NCI-H460 (cell line): ENCODE data around the gene C13orf46. TPM values are rescaled to one million over a fixed set of nuclear protein-coding genes. Genes with fewer than 3 reads are reported as not detected.
A peak's percentile ranks its signal among the peaks of the same experiment; 100 is the strongest.

Source experiments
- DNase-seq: peaks from one replicate; pipeline ENCODE4 v3.0.0-alpha.2; 2016; ENCODE audit warnings: low read depth; ENCODE audit errors: extremely low read depth
- total RNA-seq: library from RNA; depleted of rRNA; stranded (reverse); fragments of >200 nt; shearing (Covaris generic); gene quantifications from 2 replicates; pipeline ENCODE4 v1.2.3, GENCODE V29; 2014

The C13orf46 gene
- total RNA-seq, 1 experiment from 2014 or later, result not detected

DNA sequence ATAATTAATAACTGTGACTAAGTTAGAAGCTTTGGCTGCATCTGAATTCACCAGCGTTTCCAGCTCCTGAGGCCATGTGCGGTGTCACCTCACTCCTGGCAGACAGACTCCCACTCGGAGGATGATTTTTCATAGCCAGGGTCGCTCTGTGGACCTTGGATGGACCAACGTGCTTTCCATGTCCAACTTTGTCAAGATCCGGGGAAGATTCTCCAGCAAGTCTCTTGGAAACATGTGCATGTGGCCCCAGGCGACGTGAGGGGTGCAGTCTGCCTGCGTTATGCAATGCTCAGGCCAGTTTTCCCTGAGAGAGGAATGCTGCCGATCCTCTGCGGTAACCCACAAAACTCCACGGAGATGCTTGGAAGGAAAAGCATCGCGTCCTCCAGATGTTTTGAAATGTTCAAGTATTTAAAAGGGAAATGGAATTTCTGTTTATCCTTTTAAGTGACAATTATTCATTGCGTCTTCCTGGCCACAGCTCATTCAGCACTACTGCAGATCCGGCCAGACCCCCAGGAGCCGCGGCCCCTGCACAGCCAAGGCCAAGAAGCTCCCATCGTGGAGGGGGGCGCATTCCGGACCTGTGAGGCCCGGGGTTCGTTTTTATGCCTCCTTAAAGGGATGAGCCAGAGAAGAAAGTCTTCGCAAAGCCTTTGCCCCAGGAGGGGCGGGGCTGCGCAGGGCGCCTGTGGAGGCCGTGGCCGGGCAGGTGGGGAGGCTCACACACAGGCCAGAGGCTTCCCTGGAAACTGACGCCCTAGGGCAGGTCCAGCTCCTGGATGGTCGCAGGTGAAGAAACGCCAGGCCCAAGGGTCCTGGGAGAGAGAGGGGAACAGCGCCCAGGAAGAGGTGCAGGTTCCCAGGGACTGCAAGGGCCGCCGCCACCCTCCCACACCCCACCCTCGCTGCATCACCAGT, 46.0 kb downstream of the C13orf46 start:
- DNase-seq, result no peak

DNA sequence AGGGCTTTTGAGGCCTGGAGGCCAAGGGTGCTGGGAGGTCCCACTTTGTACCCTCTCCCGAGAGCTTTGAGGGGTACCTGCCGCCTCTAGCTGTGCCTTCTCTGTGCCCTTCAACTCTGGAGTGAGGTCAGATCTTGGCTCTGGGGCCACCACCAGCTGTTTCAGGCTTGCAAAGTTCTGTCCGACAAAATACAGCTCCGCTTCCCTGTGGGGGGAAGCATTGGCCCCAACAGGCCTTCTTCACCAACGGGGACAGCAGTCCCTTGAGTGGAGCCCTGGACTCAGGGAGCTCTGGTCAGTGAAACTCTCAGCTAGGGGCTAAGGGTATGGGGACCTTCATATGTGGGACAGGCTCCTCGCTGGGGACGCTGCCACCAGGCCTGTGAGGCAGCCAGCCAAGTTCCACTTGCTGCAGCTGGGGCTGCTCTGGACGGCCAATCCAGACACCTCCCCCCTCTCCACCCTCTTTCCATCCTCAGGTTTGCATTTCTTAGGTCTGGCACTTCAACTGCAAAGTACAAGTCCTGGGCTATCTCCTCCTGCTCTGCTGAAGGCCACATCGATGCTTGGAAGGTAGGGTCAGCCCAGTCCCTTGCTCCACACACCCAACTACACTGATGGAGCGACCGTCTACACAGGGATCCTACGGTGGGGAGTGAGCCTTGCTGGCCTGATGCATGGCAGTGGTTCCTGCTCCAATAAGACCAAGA, 46.8 kb downstream of the C13orf46 start:
- DNase-seq, result no peak

GRCh38 chr13:113926301-113926761, 47.5 kb downstream of the C13orf46 start:
- no peak for DNase-seq

DNA sequence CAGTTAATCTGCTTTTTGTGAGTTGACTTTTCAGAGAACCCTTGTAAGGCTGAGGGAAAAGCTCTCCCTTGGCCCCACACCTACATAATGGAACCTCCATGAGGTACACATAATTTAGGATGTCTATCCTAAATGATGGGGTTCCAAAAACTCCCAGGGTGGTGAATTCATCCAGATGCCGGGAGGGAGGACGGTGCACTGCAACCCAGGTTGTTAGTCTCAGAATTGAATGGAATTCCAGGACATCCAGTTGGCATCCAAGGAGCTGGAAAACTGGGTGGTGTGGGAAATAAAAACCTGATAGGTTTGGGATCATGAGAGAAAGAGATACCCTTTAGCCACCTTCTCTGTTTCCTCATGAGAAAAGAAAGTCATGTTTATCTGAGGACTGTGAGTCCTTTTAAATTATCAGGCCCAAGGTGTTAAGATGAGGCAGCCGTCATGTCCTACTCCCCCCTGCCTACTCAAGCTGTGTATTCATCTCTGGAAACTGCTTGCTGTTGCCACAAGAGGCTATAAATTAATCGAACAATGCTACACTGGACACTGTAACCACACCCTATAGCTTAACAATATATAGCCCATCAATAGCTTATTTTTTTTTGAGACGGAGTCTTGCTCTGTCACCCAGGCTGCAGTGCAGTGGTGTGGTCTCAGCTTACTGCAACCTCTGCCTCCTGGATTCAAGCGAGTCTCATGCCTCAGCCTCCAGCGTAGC, 49.5 kb downstream of the C13orf46 start:
- no peak for DNase-seq

DNA sequence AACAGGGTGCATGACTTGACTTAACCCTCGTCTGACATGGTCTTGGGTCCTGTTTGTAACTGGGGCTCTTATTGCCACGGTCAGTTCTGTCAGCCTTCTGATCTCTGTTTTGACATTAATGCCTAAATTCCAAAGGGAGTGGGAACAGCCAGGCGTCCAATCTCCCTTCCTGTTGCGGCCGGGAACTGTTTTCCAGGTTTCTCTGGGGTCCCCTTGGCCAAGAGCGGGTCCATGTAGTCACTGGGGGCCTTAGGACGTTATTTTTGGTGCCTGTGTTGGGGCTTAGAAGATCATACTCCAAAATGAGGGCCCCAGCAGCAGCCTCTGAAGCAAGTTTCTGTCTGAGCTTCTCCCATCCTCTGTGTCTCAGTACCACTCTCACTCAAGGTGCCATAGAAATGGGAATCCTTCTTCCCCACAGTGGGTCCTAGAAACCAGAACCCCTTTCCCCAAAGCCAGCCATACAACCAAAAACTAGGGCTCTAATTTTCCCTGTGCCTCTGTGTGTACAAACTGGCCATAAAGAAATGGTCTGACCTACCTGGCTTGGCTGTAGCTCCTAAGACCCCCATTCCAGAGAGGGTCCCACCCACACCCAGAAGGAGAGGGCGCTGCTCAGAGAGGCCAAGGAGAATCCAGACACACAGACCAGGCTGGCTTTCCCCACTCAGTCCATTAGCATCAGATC, 50.4 kb downstream of the C13orf46 start:
- no peak for DNase-seq

- DNase-seq, result no peak
Observed at GRCh38 chr13:113922412-113923118, 51.3 kb downstream of the C13orf46 start.

DNA sequence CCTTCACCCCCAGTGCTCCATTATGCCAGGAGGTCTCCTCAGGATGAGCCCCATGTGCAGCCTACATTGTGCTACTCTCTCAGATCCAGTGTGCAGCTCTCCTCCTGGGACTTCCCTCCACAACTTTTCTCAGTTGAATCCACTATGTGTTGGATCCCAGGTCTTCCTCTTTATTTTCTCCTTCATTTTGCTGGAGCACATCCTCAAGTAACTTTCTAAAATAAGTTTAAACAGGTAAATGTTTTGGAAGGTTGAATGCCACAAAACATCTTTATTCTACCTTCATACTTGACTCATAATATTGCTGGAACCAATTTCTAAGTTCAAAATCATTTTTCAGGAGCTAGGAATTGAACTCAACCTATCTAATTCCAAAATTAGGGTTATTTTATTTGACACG, 52.1 kb downstream of the C13orf46 start:
- DNase-seq, result no peak

GRCh38 chr13:113920606-113921286, 53.1 kb downstream of the C13orf46 start:
- DNase-seq, result no peak

DNA sequence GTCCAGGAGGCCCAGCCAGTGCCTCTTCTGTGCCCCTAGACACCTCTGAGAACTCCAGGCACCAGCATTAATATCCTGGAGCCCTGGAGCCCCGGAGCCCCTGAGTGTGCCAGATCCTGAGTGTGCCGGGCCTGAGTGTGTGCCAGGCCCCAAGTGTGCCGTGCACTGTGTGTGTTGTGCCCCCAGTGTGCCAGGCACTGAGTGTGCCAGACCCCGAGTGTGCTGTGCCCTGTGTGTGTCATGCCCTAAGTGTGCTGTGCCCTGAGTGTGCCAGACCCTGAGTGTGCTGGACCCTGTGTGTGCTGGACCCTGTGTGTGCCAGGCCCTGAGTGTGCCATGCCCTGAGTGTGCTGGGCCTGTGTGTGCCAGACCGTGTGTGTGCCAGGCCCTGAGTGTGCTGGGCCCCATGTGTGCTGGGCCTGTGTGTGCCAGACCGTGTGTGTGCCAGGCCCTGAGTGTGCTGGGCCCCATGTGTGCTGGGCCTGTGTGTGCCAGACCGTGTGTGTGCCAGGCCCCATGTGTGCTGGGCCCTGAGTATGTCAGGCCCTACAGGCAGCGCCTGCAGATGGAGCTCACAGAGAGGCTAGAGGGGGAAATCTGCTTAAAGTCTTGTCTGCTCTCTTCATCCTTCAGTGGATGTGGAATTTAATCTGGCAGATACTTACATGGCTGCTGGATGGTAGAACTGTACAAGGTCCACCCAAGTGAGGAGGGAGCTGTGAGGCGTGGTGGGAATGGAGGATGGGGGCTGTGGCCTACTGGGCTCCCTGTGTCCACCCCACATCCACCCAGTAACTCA, 53.9 kb downstream of the C13orf46 start:
- DNase-seq, result no peak

GRCh38 chr13:113918981-113919701, 54.7 kb downstream of the C13orf46 start:
- DNase-seq, result no peak

DNA sequence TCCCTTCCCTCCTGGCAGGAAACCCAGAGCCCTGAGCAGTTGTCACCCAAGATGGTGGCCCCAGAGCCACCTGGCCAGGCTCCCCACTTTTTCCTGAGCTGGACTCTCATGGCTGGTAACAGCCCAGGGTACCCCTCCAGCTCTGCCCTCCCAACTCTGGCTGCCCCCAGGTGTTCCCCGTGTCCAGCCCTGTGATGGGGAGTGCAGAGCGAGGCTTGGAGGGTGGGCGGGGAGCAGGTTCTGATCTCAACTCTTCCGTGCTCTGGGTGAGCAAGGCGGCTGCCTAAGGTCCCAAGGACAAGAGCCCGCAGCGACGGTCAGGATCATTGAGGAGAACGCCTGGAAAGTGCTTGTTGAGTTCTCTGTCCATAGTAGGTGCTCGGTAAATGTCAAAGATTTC, 55.3 kb downstream of the C13orf46 start:
- DNase-seq, result no peak

DNA sequence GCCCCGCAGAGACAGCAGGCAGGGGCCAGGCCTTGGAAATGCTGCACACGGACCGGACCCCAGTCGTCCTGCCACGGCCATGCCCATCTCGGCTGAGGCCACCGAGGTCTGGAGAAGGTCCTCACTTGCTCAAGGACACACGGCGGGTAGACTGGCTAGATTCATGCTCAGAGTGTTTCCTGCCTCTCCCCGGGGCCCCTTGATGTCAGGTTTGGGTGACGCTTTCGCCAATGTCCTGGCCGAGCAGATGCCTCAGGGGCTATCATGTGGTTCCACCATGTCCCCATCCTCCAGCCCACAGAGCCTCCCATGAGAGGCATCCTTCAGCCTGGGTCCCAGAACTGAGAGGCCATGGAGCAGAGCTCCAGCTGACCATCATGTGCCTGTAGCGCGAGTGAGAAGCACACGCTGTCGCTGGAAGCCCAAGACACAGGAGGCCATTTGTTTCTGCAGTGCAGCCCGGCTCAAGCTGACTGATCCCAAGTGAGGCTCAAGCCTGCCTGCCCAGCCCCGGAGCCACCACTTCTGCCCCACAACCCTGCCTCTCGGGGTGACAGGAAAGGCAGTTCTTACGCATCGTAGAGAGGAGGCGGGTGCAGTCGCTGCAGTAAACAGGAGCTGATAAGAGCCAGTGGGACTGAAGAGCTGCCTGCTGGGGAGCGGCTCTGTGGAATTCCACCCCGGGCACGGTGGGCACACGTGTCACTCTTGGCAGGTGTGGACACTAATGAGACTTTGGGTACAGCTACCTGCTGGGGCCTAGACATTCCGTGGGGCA, 56.1 kb downstream of the C13orf46 start:
- no peak for DNase-seq

GRCh38 chr13:113917096-113917495, 56.8 kb downstream of the C13orf46 start:
- no peak for DNase-seq

DNA sequence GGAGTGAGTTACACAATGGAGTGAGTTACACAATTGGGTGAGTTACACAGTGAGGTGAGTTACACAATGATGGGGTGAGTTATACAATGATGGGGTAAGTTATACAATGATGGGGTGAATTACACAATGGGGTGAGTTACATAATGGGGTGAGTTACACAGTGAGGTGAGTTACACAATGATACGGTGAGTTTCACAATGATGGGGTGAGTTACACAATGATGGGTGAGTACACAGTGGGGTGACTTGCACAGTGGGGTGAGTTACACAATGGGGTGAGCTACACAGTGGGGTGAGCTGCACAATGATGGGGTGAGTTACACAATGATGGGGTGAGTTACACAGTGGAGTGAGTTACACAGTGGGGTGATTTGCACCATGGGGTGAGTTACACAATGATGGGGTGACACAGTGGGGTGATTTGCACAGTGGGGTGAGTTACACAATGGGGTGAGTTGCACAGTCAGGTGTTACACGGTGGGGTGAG, 57.5 kb downstream of the C13orf46 start:
- DNase-seq, result peak; percentile 11

GRCh38 chr13:113915786-113916329, 58.0 kb downstream of the C13orf46 start:
- DNase-seq, result no peak

DNA sequence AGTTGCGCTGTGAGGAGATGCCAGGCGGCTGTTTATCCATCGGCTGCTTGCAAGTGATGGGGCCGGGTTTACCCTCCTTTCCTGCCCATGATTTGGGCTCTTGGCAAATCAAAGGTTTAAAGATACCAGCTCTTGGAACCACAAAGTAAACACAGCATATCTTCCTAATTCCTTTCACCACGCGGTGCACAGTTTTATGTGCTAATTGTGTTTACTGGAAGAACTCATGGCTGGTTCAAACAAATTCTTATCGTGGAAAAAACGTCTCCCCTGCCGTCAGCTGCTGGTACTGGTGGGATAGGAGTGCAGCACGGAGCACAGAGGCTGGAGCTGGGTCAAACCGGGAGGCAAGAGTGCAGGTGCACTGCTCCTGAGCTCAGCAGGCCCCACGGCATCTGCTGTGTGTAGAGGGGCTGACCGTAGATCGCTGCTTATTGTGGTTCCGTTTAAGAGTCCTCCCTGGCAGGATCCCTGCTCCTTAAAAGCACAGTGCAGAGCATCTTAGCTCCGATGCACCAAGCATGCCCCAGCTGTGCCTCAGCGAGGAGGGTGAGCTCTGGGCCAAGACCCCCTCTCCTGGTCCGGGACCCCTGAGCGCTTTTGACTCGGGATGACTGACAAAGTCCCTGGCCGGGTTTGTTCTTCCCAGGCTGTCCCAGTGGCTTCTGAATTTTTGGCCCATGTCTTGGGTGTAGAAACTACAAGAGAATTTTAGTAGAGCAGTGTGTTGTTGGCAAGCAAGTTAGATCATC, 58.7 kb downstream of the C13orf46 start:
- DNase-seq, result no peak
